Measurements from ENCODE around the gene MRTO4. TPM values are rescaled to one million over a fixed set of nuclear protein-coding genes. Genes with fewer than 3 reads are reported as not detected.

MRTO4 gene
- polyA plus RNA-seq, 1 of the 3 experiments (the other 2 are of a cell fraction) = 48.4 TPM

GRCh38 chr1:19203440-19203839 is 48.2 kb upstream of the MRTO4 start:
- Histone ChIP-seq H3F3A (replicated peaks; ENCODE audit: insufficient read depth) (peaks cover 30% of the 10 kb centered on the region), H3K36me3 (replicated peaks in 1 of 2; ENCODE audit: control insufficient read depth in 1 of 2, insufficient read depth in 2 of 2, low read length in 1 of 2) (peaks cover 8 to 23% of the 10 kb centered on the region in 2 experiments), H3K4me3 (ENCODE audit: low read depth in 2 of 2, low read length in 1 of 2) (no peak overlapping the region), H3K4me2 (no peak overlapping the region), H3K27me3 (ENCODE audit: insufficient read depth) (no peaks in the 10 kb centered on the region), H3K9ac (no peak overlapping the region), H3K9me2 (no peaks in the 10 kb centered on the region), H4K20me1 (ENCODE audit: insufficient read depth) (peaks cover 98% of the 10 kb centered on the region), H3K27ac (ENCODE audit: low read depth in 2 of 2, low read length in 1 of 2) (peak overlapping the region in 1 of 2 experiments; percentile 41; a peak in 1 of 4 replicates), H3K4me1 (ENCODE audit: control insufficient read depth in 1 of 2, insufficient read depth in 2 of 2, low read depth in 1 of 2, low read length in 1 of 2) (peaks cover 10 to 22% of the 10 kb centered on the region in 2 experiments), H2AFZ (ENCODE audit: low read depth) (no peak overlapping the region), H3K9me3 (no peaks in the 10 kb centered on the region), H3K79me2 (ENCODE audit: insufficient read depth) (peaks cover 100% of the 10 kb centered on the region)
- TF ChIP-seq MAX (IDR thresholded peaks at IDR 0.05; ENCODE audit: low read depth) (no peak), PBX3 (IDR thresholded peaks at IDR 0.05) (peak; percentile 53; the same call in 1 of the 2 replicates), USF1 (IDR thresholded peaks at IDR 0.05; ENCODE audit: borderline replicate concordance, low read depth) (no peak), JUND (IDR thresholded peaks at IDR 0.05) (no peak), NFIC (IDR thresholded peaks at IDR 0.05; ENCODE audit: borderline replicate concordance) (0 out of 2 replicates have a peak, but pooled peaks have one; percentile 20), FOSL2 (IDR thresholded peaks at IDR 0.05; ENCODE audit: borderline replicate concordance, low read depth) (0 out of 2 replicates have a peak, but pooled peaks have one; percentile 18)
- DNase-seq = no peak
- WGBS (ENCODE audit: low lambda C conversion rate) = 62% methylated on average over 2 of the region's 2 CpGs
- CTCF ChIA-PET = no interaction called here
- POLR2A ChIA-PET = no interaction called here

GRCh38 chr1:19204446-19205266 is 46.9 kb upstream of the MRTO4 start:
- H3F3A ChIP-seq (replicated peaks; ENCODE audit: insufficient read depth) = peaks cover 30% of the 10 kb centered on the region
- DNase-seq = no peak
- peaks cover 13 to 24% of the 10 kb centered on the region in 2 experiments for H3K4me1 ChIP-seq (ENCODE audit: control insufficient read depth in 1 of 2, insufficient read depth in 2 of 2, low read depth in 1 of 2, low read length in 1 of 2)
- H3K27me3 ChIP-seq (ENCODE audit: insufficient read depth) = no peaks in the 10 kb centered on the region
- peak overlapping the region in 1 of 2 experiments; percentile 41; a peak in 2 of 4 replicates for H3K27ac ChIP-seq (ENCODE audit: low read depth in 2 of 2, low read length in 1 of 2)
- TF ChIP-seq CTCF (IDR thresholded peaks at IDR 0.05) = no peak
- peak; percentile 10; the same call in 1 of the 2 replicates for TF ChIP-seq JUND (IDR thresholded peaks at IDR 0.05)
- peaks cover 97% of the 10 kb centered on the region for H4K20me1 ChIP-seq (ENCODE audit: insufficient read depth)
- H3K9me2 ChIP-seq = no peaks in the 10 kb centered on the region
- whole genome bisulfite sequencing (ENCODE audit: low lambda C conversion rate) = 91% methylated on average over 6 of the region's 6 CpGs
- CTCF ChIA-PET = interaction anchor here (0.7 to 1.1 kb wide), 2 partner anchors 291 to 446 kb away, joined by 3 to 4 read pairs; no protein-coding TSS in a partner anchor
- peak overlapping the region; percentile 12; the same call in 1 of the 2 replicates for H3K4me2 ChIP-seq
- H2AFZ ChIP-seq (ENCODE audit: low read depth) = no peak overlapping the region
- H3K4me3 ChIP-seq (ENCODE audit: low read depth in 2 of 2, low read length in 1 of 2) = no peak overlapping the region
- POLR2A ChIA-PET = no interaction called here
- H3K9me3 ChIP-seq = no peaks in the 10 kb centered on the region
- H3K79me2 ChIP-seq (ENCODE audit: insufficient read depth) = peaks cover 100% of the 10 kb centered on the region
- no peak overlapping the region for H3K9ac ChIP-seq
- peaks cover 6 to 11% of the 10 kb centered on the region in 2 experiments for H3K36me3 ChIP-seq (replicated peaks in 1 of 2; ENCODE audit: control insufficient read depth in 1 of 2, insufficient read depth in 2 of 2, low read length in 1 of 2)

All from SK-N-SH (cell line).